NCI-H345 treated with DMSO at 0.1 percent for 48 hours (cell line): ENCODE data around the gene RPEL1.
A peak's percentile ranks its signal among the peaks of the same experiment; 100 is the strongest.

Experiments
- DNase-seq: peaks from one replicate; lab custom pipeline; 2025; ENCODE audit not compliant: unreplicated experiment; lab: John Stamatoyannopoulos, UW

RPEL1 gene

GRCh38 chr10:103278537-103278823 lies 32.8 kb downstream of the RPEL1 start:
- DNase-seq, result no peak

DNA sequence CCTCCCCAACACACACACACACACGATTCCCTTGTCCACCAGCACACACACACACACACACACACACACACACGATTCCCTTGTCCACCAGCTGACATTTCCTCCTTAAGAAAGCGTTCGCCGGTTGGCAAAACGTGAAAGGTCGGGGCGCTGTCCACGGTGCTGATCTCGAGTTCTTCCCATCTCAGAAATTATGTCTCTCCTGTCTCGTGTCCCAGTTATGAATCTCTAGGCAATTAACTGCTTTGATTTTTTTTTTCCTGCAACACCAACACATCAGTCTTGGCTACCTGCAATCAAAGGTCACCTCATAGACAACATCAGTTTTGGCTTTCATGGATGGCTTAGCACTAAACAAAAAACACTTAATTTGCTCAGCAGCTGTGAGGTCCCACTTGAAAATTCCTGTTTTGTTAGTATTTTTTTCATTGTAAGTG lies 33.2 kb downstream of the RPEL1 start:
- DNase-seq, result peak; percentile 8

DNA sequence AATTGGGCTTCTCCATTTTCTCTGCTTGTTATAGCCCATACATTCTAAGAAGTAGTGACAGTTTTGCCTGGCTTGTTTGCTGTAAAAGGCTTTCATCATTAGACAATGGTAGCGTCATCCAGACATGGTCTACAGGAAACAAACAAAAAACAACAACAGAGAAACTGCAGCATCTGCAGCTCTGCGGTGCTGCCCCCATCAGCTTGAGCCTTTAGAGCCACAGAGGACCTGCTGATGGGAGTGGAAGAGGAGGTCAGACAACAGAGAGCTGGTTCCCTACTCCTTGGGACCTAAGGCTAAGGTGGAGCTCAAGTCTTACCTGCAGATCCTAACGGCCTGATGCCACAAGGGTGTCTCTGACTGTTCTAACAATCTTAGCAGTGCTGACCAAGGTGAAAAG lies 34.3 kb downstream of the RPEL1 start:
- peak; percentile 4 for DNase-seq

DNA sequence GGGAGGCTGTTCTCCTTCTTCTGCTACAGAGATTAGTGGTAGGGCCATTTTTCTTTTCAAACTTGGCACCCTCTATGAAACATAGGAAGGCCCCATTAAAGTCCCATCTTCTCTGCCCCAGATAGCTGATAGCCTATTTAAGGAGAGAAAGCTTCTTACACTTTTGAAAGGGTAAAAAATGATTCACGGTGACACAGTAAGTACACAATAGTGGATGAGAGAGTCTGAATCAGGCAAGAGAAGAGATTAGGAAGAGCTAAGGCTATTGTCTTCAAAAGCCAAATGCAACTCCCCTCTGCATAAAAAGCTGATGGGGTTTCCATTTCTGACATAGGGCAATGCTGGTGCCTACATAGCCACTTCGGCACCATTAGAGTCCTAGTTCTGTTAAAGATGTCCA lies 34.8 kb downstream of the RPEL1 start:
- DNase-seq, result no peak

DNA sequence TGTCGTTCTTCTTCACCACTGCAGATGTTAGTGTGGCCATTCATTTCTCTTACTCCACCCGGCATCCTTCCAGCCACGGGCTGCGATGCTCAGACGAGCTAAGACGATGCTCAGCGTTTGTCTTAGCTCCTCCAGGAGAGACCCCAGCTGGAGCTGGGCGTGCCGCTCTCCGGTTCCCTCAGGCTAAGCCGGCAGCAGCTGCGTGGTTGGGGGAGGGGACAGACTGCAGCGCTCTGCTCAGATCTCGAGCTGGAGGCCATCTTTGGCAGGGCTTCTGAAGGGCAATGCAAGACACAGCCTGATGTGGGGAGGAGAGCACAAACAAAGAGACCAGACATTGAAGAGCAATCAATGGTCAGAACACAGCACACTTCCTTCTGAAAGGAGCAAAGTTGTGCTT lies 36.1 kb downstream of the RPEL1 start:
- DNase-seq, result peak; percentile 69

GRCh38 chr10:103282961-103283360 lies 37.3 kb downstream of the RPEL1 start:
- DNase-seq, result no peak

DNA sequence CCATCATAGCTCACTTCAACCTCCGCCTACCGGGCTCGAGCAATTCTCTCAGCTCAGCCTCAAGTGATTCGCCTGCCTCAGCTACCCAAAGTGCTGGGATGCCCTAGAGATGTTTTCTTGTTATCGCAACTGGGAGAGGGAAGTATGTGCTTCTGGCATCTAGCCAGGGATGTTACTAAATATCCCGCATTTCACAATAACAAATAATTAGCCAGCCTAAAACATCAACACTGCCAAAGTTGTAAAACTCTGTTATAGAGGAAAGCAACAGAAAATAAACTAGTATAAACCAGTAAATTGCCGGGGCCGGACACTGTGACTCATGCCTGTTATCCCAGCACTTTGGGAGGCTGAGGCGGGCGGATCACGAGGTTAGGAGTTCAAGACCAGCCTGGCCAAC lies 38.5 kb downstream of the RPEL1 start:
- DNase-seq, result no peak

GRCh38 chr10:103287992-103288391 lies 42.3 kb downstream of the RPEL1 start:
- DNase-seq, result no peak

DNA sequence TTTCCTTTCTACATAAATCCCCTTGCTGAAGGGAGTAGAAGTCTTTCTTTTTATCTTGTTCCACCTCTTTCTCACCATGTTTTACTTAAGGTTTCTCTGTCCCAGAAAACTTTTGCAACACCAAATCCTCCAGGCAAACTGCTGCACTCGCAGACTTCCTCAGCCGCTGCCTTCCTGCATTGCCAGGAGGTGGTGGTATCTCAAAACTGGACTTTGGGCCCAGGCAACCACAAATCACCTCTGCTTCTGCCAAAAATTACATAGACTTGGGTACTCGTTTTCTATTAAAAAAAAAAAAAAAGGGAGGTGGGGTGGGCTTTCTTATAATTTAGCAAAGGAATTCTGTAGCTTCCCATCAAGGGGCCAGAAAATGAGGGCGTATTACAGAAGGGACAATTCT lies 45.9 kb downstream of the RPEL1 start:
- DNase-seq, result no peak

GRCh38 chr10:103295374-103296015 lies 49.8 kb downstream of the RPEL1 start:
- DNase-seq, result no peak
